GM19193 (cell line): ENCODE results near the gene CTDP1.

ENCODE experiments used
- POLR2A ChIP-seq: IDR thresholded peaks from 4 replicates; pipeline ENCODE4 v1.6.1; 2011; ENCODE audit not compliant: insufficient read depth, insufficient read length; ENCODE audit errors: extremely low read depth

CTDP1 gene

GRCh38 chr18:79771446-79772107 is 92.0 kb downstream of the CTDP1 start:
- no peak for TF ChIP-seq POLR2A

- no peak for TF ChIP-seq POLR2A
Measured at GRCh38 chr18:79772108-79772864, 92.7 kb downstream of the CTDP1 start.

- no peak for TF ChIP-seq POLR2A
Measured at GRCh38 chr18:79772865-79773696, 93.5 kb downstream of the CTDP1 start.

GRCh38 chr18:79774111-79774510 is 94.5 kb downstream of the CTDP1 start:
- no peak for TF ChIP-seq POLR2A

GRCh38 chr18:79775441-79776221 is 96.0 kb downstream of the CTDP1 start:
- no peak for TF ChIP-seq POLR2A

GRCh38 chr18:79776674-79777073 is 97.1 kb downstream of the CTDP1 start:
- TF ChIP-seq POLR2A = no peak

- no peak for TF ChIP-seq POLR2A
Measured at GRCh38 chr18:79778291-79778791, 98.7 kb downstream of the CTDP1 start.

- TF ChIP-seq POLR2A = no peak
Measured at GRCh38 chr18:79779021-79779699, 99.6 kb downstream of the CTDP1 start.

- no peak for TF ChIP-seq POLR2A
Measured at GRCh38 chr18:79779700-79780190, 100.1 kb downstream of the CTDP1 start.

- no peak for TF ChIP-seq POLR2A
Measured at GRCh38 chr18:79780547-79780946, 100.9 kb downstream of the CTDP1 start.

GRCh38 chr18:79781331-79781941 is 101.8 kb downstream of the CTDP1 start:
- no peak for TF ChIP-seq POLR2A

GRCh38 chr18:79782566-79783308 is 103.1 kb downstream of the CTDP1 start:
- no peak for TF ChIP-seq POLR2A
